CD4-positive, alpha-beta T cell treated with Interleukin-4 for 1 hour (primary cell): ENCODE data around the gene CDV3.

Experiments used
- DNase-seq, 2 donors: peaks; one replicate each; pipeline ENCODE4 v3.0.0-alpha.2; 2020 to 2022

The CDV3 gene

GRCh38 chr3:133570139-133570936, 3.1 kb upstream of the CDV3 start:
- no peak for DNase-seq

DNA sequence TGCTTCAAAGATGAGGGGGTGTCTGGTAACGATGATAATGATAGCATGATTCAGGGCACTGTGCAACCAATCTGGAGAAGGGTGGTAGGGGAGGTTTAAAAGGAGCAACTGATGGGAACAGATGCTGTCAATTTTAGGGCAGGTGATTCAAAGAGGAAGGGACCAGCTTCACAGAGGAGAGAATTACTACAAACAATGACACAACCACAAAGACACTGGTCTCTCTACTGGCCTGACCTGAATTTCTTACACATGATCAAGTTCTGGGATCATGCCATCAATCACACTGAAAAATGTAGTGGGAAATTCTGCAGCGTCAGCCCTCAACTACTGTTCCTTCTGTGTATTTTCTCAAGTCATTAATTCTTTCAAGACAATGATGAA, 2.6 kb upstream of the CDV3 start:
- DNase-seq, result no peak

- peak; percentile 29 to 57 for DNase-seq
Observed at GRCh38 chr3:133572158-133573053, 1.1 kb upstream of the CDV3 start.

DNA sequence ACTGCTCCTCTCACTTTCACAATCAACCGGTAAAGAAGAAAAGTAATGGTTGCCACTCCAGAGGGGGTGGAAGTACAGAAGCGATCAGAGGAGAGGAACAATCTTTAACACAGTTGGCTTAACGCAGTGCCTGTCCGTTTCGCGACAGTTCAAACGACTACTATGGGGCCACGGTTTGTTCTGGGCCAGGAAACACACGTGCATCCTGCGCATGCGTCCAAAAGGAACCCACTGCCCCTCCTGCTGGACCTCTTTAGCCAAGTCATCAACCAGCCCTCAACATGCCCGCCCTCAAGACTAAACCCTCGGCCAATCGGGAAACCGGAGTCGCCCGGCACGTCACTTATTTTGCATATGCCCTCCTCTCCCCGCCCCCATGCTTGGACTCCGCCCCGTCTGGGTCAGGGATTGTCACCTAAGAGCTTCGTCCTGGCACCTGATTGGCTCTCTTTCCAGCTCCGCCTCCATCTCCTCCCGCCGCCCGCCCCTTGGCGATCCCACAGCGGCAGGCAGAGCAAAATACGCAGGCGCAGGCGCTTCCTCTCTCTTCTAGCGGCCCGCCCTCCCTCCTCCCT, 345 bp upstream of the CDV3 start:
- DNase-seq, result peak; percentile 100

- peak; percentile 73 to 75 for DNase-seq
Observed at GRCh38 chr3:133574260-133574881, 885 bp downstream of the CDV3 start.

- no peak for DNase-seq
Observed at GRCh38 chr3:133575086-133575485, 1.6 kb downstream of the CDV3 start.

DNA sequence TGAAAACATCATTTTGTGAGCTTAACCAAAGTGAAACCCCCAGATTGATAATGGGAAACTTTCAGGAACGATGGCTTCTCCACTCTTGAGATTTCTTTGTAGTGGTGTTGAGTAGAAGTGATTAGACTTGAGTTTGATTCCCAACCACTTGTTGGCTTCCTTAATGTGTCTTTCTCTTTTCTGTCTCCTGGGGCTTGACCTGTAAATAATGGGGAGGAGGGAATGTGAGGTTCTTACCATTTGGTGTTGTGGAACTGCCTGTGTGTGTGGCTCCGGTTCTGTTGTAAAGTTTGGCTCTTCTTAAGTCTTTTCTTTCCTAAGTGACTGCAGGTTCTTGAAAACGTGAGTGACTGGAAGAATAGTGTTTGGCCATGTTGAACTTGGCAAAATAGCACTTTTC, 2.7 kb downstream of the CDV3 start:
- DNase-seq, result no peak

DNA sequence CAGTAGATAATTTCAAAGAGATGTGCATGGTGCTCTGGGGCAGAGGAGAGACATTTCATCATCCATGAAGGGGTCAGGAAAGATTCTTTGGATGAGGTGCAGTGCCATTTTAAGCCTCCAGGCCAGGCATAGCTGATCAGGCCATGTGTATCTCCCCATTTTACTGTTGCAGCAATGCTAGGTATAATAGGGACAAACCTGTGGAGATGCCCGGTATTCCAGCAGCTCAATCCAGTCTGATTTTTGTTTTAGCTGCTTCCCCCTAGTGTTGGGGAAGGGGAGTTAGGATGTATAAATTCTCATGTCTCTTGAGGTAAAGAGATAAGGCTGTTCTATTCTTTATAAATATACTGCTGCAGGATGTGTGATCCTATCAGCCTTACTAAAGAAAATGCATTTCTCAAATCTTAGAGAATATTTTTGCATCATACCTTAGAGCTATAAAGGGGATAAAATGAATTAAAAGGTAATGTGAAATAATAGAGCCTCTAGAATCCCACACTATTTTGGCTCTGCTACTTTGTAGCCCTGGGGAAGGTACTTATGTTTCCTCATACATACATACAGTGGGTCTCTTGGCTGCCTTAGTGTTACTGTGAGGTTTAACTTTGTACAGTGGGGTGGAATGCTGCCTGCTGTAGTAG, 5.2 kb downstream of the CDV3 start:
- DNase-seq, result no peak

DNA sequence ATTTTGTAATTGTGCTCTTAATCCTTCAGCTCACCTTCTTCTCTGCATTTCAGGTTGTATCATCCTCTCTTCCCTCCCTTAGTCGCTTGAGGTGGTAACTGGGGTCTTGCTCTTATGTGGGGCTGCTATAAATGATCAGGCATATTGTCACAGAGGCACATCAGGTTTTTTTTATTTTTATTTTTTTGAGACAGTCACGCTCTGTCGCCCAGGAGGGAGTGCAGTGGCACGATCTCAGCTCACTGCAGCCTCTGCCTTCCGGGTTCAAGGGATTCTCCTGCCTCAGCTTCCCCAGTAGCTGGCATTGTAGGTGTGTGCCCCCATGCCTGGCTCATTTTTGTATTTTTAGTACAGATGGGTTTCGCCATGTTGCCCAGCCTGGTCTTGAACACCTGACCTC, 9.9 kb downstream of the CDV3 start:
- DNase-seq, result no peak

DNA sequence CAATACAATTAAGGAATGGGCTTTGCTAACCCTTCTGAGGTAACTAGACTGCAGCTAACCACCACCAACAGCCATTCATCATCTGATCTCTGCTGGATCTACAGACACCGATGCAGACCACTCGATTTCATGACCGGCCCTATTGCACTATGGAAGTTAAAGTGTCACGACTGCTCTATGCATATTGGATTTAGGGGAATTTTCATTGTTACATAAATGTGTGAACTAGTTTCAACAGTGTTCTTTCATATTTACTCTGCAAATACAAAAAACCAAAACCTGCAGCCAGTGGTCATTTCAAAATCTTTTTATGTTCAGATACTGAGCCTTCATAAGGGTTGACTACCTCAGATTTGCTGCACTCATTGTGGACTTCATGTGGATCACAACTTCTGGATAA, 14.5 kb downstream of the CDV3 start:
- no peak for DNase-seq

- DNase-seq, result no peak
Observed at GRCh38 chr3:133588784-133589465, 15.4 kb downstream of the CDV3 start.

- DNase-seq, result no peak
Observed at GRCh38 chr3:133589503-133589902, 16.0 kb downstream of the CDV3 start.

DNA sequence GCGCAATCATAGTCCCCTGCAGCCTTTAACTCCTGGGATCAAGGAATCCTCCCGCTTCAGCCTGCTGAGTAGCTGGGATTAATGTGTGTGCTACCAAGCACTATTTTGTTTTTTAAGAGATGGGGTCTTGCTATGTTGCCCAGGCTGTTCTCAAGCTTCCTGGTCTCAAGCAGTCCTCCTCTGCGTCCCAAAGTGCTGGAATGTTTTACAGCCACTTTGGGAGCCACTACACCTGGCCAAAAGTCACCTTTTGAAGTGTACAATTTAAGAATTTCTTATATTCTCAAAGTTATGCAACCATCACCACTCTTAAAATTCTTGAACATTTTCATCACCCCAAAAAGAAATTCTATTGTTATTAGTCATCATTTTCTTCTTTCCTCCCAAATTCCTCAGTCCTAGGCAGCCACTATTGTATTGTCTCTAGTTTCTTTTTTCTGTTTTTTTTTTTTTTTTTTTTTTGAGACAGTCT, 17.8 kb downstream of the CDV3 start:
- no peak for DNase-seq

- DNase-seq, result no peak
Observed at GRCh38 chr3:133592843-133593242, 19.4 kb downstream of the CDV3 start.

DNA sequence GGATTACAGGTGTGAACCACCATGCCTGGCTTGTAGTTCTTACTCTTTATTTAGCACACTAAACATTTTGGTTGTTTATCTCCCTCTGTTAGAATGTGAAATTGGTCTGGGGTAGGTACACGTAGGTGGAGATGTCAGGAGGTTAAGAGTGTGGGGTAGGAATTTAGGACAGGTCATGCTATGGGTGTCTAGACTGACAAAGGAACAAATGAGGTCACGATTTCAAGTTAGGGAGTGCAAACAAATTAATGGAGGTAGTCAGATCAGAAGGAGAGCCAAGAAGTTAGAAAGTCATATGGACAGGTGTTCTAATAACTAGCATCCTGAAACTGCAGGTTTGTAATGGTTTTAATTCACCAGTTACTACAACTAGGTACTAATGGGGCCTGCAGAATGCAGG, 19.8 kb downstream of the CDV3 start:
- DNase-seq, result no peak

DNA sequence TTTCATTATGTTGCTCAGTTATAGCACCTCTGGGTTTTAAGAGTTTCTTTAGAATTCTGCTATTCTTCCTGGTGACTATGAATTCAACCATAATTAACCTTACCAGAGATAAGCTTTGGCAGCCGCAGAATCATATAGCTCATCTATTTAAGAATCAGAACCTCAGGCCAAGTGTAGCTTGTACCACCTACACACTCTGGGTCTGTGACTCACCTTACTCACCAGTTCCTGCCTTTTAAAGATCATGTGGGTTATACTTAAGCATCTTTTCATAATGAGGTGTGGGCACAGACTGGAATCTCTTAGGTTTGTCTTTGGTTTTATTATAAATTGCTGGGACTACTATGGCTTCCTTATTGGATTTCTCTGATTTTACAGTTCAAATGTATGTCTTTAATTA, 21.9 kb downstream of the CDV3 start:
- DNase-seq, result no peak

GRCh38 chr3:133598405-133598804, 24.9 kb downstream of the CDV3 start:
- DNase-seq, result no peak

DNA sequence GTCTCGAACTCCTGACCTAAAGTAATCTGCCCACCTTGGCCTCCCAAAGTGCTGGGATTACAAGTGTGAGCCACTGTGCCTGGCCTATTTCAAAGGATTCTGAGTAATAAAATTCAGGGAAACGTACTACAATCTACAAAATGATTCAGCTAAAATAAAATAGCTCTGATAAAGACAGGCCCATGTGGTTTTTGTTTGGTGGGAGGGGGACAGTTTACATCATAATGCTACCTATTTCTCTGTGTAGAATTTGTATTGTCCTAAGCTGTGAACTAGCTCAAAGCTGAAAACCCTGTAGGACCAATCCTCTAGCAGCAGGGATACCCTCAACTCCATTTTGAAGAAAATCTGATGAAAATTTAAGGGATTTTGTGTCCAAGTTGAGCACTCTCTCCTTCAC, 25.8 kb downstream of the CDV3 start:
- DNase-seq, result no peak

DNA sequence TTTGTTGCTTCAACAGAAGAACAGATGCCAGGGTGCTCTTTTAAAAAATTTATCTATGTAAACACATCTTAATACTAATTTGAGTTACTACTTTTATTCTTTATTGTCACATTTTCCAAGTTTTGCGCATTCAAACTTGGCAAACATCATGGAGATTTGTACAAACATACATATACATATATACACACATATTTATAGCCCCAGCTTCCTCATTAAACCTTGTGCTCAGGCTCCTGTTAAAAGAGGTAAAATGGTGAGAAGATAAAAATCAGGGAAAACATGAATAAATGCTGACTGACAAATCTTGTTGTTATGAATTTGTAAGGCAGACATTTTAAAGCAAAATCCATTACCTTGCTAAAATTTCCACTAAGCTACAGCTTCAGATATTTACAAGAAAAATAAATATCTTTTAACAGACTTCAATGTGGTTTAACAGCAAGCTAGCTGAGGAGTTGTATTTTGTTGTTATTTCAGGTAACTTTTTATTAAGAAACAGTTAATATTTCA, 27.1 kb downstream of the CDV3 start:
- DNase-seq, result no peak

DNA sequence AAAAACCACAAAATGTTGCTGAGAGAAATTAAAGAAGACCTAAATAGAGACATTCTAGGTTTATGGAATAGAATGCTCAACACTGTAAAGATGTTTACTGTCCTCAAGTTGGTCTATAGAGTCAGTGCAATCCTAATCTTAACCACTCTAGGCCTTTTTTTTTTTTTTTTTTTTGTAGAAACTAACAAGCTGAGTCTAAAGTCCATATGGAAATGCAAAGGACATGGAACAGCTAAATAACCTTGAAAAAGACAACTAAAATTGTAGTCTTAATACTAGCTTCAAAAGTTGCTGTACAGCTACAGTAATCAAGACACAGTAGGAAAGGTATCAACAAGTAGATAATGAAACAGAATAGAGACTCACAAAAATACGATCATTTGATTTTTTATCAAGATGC, 32.9 kb downstream of the CDV3 start:
- no peak for DNase-seq

DNA sequence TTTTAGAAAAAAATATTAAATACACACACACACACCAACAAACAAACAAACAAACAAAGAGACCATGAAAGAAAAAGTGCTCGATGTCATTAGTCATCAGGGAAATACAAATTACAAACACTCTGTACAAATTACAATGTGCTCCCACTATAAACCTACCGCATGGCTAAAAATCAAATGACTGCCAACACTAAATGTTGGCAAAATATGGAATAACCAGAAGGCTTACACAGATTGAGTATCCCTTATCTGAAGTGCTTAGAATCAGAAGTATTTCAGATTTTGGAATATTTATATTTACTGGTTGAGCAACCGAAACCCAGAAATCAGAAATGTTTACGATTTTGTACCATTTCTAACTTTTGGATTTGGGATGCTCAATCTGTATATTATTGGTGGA, 33.4 kb downstream of the CDV3 start:
- DNase-seq, result no peak

DNA sequence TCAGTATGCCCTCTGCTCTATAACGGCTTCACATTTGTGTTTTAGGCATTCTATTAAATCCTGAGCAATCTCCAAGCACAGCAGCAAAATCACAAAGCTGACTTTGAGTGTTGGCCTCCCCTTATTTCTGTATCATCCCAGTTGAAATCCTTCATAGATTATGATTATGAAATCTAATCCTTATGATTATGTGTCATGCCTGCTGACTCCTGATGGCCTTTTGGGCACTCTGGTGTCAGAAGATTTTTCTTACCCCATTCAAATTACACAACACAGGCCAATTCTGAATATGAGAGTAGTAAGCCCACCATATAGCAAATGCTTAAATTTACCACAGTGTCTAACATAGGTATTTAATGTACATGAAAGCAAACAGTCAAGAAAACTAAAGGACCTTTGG, 34.3 kb downstream of the CDV3 start:
- no peak for DNase-seq
